ENCODE data around the gene SLC18B1.

Gene SLC18B1

GRCh38 chr6:132748446-132748845 is 50.0 kb downstream of the SLC18B1 start (continued):
- TF ChIP-seq PATZ1 (CRISPR knock-in tag; IDR thresholded peaks at IDR 0.05; ENCODE audit: borderline replicate concordance), result no peak

- ATAC-seq, result no peak
- no peak for TF ChIP-seq ISL1 (CRISPR knock-in tag; IDR thresholded peaks at IDR 0.05)
- TF ChIP-seq ZFP30 (CRISPR knock-in tag; IDR thresholded peaks at IDR 0.05), result no peak
- no peak for TF ChIP-seq CREB5 (CRISPR knock-in tag; IDR thresholded peaks at IDR 0.05; ENCODE audit: low read depth)
- no peak for TF ChIP-seq SNAI2 (CRISPR knock-in tag; IDR thresholded peaks at IDR 0.05)
- TF ChIP-seq TCF4 (CRISPR knock-in tag; IDR thresholded peaks at IDR 0.05; ENCODE audit: borderline replicate concordance), result no peak
- TF ChIP-seq ZFP3 (CRISPR knock-in tag; IDR thresholded peaks at IDR 0.05), result no peak
- TF ChIP-seq POU6F1 (CRISPR knock-in tag; IDR thresholded peaks at IDR 0.05; ENCODE audit: borderline replicate concordance, low read depth), result no peak
- TF ChIP-seq TOX (CRISPR knock-in tag; IDR thresholded peaks at IDR 0.05; ENCODE audit: borderline replicate concordance), result no peak
- TF ChIP-seq CSDC2 (CRISPR knock-in tag; IDR thresholded peaks at IDR 0.05), result no peak
- TF ChIP-seq ZNF70 (CRISPR knock-in tag; IDR thresholded peaks at IDR 0.05), result no peak
- no peak for TF ChIP-seq OSR1 (CRISPR knock-in tag; IDR thresholded peaks at IDR 0.05)
- no peak for TF ChIP-seq ZNF8 (CRISPR knock-in tag; IDR thresholded peaks at IDR 0.05)
- TF ChIP-seq BACH2 (CRISPR knock-in tag; IDR thresholded peaks at IDR 0.05; ENCODE audit: borderline replicate concordance), result no peak
- no peak for TF ChIP-seq RARB (CRISPR knock-in tag; IDR thresholded peaks at IDR 0.05)
- TF ChIP-seq CSRNP3 (CRISPR knock-in tag; IDR thresholded peaks at IDR 0.05), result no peak
- TF ChIP-seq PATZ1 (CRISPR knock-in tag; IDR thresholded peaks at IDR 0.05; ENCODE audit: borderline replicate concordance), result no peak
- TF ChIP-seq TSHZ2 (CRISPR knock-in tag; IDR thresholded peaks at IDR 0.05), result no peak
- TF ChIP-seq ZNF565 (CRISPR knock-in tag; conservative IDR thresholded peaks at IDR 0.05; ENCODE audit: low read depth), result no peak
- no peak for TF ChIP-seq PPARA (CRISPR knock-in tag; IDR thresholded peaks at IDR 0.05; ENCODE audit: borderline replicate concordance)
These were observed 52.4 kb downstream of the SLC18B1 start for GRCh38 chr6:132746048-132746447.

GRCh38 chr6:132742495-132742894 is 55.9 kb downstream of the SLC18B1 start:
- TF ChIP-seq ZNF565 (CRISPR knock-in tag; conservative IDR thresholded peaks at IDR 0.05; ENCODE audit: low read depth) (no peak), TOX (CRISPR knock-in tag; IDR thresholded peaks at IDR 0.05; ENCODE audit: borderline replicate concordance) (no peak), PPARA (CRISPR knock-in tag; IDR thresholded peaks at IDR 0.05; ENCODE audit: borderline replicate concordance) (no peak), ZFP3 (CRISPR knock-in tag; IDR thresholded peaks at IDR 0.05) (no peak), GLIS3 (CRISPR knock-in tag; IDR thresholded peaks at IDR 0.05) (no peak)
- no peak for ATAC-seq

All from SK-N-SH treated with all-trans-retinoic acid at 6 μM for 48 hours (cell line).